GM18499 (cell line): ENCODE data around the gene APOO.

Source experiments
- ATAC-seq: cut with Tn5 transposase; IDR thresholded peaks from one replicate; pipeline ENCODE4 v1.9.1; 2021; ENCODE audit warnings: moderate number of reproducible peaks; ENCODE audit not compliant: insufficient read depth, unreplicated experiment

APOO gene

GRCh38 chrX:23790155-23790497 lies 117.6 kb downstream of the APOO start:
- no peak for ATAC-seq

DNA sequence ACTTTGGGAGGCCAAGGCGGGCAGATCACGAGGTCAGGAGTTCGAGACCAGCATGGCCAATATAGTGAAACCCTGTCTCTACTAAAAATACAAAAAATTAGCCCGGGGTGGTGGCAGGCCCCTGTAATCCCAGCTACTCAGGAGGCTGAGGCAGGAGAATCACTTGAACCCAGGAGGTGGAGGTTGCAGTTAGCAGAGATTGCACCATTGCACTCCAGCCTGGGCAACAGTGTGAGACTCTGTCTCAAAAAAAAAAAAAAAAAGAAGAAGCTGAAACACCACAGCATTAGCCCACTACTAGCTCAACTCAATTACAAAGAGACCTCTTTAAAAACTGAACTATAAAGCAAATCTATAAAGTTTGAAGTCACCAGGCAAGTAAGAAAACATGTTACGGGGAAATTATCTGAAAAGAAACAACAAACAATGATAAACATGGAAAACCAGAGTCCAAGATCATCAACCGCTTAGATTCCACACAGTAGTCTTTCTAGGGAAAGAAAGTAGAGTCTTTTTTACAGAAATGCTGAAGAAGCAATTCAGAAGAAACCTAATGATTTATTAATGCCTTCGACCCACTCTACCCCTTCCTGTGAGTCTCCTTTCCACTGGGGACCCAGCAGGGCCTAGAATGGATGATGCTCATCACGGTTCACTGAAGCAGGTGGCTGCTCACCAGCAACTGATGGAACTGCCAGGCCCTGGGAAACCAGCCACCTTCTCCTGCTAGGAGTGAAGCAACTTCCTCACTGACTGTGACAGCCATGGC lies 118.2 kb downstream of the APOO start:
- ATAC-seq: no peak

DNA sequence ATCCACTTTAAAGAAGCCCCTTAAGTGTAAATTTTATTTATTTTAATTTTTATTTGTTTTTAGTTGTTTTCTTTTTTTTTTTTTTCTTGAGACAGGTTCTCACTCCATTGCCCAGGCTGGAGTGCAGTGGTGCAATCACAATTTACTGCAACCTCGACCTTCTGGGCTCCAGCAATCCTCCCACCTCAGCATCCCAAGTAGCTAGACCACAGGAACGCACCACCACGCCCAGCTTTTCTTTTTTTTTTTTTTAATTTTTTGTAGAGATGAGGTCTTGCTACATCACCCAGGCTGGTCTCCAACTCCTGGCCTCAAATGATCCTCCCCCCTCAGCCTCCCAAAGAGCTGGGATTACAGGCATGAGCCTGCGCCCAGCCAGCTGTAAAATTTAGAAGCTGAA lies 118.8 kb downstream of the APOO start:
- ATAC-seq: no peak

DNA sequence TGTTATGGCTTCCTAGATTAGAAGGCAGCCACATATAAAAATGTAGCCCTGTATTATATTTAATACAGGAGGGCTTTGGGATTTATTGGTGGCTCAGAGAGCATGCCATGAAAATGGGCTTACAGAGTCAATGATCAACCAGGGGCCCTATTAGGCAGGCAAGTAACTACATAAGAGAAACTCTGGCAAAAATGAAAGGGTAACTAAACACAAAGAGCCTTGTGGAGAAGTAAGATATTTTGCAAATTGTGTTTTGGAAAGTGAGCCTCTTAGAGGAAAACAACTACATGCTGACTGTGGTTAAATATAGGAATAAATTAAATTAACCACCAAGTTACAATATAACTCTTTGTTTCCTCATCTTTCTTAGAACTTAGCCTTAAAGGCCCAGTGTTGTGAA lies 119.2 kb downstream of the APOO start:
- no peak for ATAC-seq

GRCh38 chrX:23787745-23788118 lies 120.0 kb downstream of the APOO start:
- no peak for ATAC-seq

DNA sequence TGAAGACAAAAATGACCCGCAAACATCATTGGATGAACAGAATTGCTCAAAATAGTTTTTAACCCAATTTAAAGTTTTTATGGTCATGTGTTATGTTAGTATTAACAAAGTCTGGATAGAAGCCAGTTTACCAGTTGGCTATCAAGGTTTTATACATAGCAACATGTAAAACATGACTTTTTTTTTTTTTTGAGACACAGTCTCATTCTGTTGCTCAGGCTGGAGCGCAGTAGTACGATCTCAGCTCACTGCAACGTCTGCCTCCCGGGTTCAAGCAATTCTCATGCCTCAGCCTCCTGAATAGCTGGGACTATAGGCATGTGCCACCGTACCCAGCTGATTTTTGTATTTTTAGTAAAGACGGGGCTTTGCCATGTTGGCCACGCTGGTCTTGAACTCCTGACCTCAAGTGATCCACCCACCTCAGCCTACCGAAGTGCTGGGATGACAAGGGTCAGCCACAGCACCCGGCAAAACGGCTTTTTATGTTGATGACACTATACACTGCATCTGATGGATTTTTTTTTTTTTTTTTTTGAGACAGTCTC lies 121.4 kb downstream of the APOO start:
- ATAC-seq: no peak

- no peak for ATAC-seq
These were observed 122.2 kb downstream of the APOO start for GRCh38 chrX:23785580-23785979.

- ATAC-seq: no peak
These were observed 123.0 kb downstream of the APOO start for GRCh38 chrX:23784470-23785331.

GRCh38 chrX:23783589-23784469 lies 123.9 kb downstream of the APOO start:
- no peak for ATAC-seq
